OCI-LY7 (cell line): ENCODE measurements around the gene ZNF532.

Experiments used
- CTCF ChIP-seq: fragments of 200-600 bp; sonication (generic); conservative IDR thresholded peaks from 2 replicates; pipeline ENCODE4 v1.5.1; 2014; ENCODE audit warnings: mild to moderate bottlenecking, antibody characterized with exemption, low read length, moderate library complexity, mixed read lengths
- EZH2phosphoT487 ChIP-seq: fragments of 200-600 bp; sonication (generic); IDR thresholded peaks from 2 replicates; pipeline ENCODE4 v1.6.1; 2018; ENCODE audit warnings: low read depth, borderline replicate concordance, mild to moderate bottlenecking, mixed run types, antibody characterized with exemption, low read length, moderate library complexity, mixed read lengths

GRCh38 chr18:58868440-58868839 lies 3.8 kb downstream of the ZNF532 start:
- TF ChIP-seq CTCF (no peak), EZH2phosphoT487 (no peak)
